Measurements from ENCODE around the gene SIAH2. TPM values are rescaled to one million over a fixed set of nuclear protein-coding genes. Genes with fewer than 3 reads are reported as not detected.

The SIAH2 gene
- total and polyA plus RNA-seq, 9 of the 15 experiments (the other 6 are each of a cell fraction or from before 2014, with no cell fraction given), result 4.8 to 39.0 (median 29.9) TPM

- TF ChIP-seq ZBTB1 (CRISPR knock-in tag; IDR thresholded peaks at IDR 0.05; ENCODE audit: borderline replicate concordance, low read depth) (no peak), SRSF3 (IDR thresholded peaks at IDR 0.05; ENCODE audit: insufficient read depth, low read length) (no peak), MYBL2 (IDR thresholded peaks at IDR 0.05; ENCODE audit: low read depth) (no peak), MYBL2 (CRISPR knock-in tag; IDR thresholded peaks at IDR 0.05; ENCODE audit: borderline replicate concordance) (no peak)
Observed at GRCh38 chr3:150743508-150743907, 19.5 kb downstream of the SIAH2 start (continued).

GRCh38 chr3:150742679-150743078 lies 20.3 kb downstream of the SIAH2 start:
- TF ChIP-seq JUN (IDR thresholded peaks at IDR 0.05; ENCODE audit: borderline replicate concordance, low read depth, low read length) (no peak), JUN (CRISPR knock-in tag; IDR thresholded peaks at IDR 0.05; ENCODE audit: borderline replicate concordance) (no peak), ZNF282 (CRISPR knock-in tag; IDR thresholded peaks at IDR 0.05) (no peak), MNT (conservative IDR thresholded peaks at IDR 0.05) (no peak), MXI1 (IDR thresholded peaks at IDR 0.05; ENCODE audit: low read depth, low read length) (no peak), ZNF766 (CRISPR knock-in tag; conservative IDR thresholded peaks at IDR 0.05) (no peak), L3MBTL2 (IDR thresholded peaks at IDR 0.05) (no peak), GTF2A2 (tag; IDR thresholded peaks at IDR 0.05) (no peak), NKRF (IDR thresholded peaks at IDR 0.05; ENCODE audit: borderline replicate concordance) (no peak), TBL1XR1 (IDR thresholded peaks at IDR 0.05; ENCODE audit: low read length in 2 of 2) (no peak), SMAD1 (IDR thresholded peaks at IDR 0.05; ENCODE audit: low read depth, low read length, partially characterized antibody) (no peak), ZBTB43 (CRISPR knock-in tag; IDR thresholded peaks at IDR 0.05) (no peak)
- Histone ChIP-seq H2AFZ (ENCODE audit: low read depth, low read length) (no peak overlapping the region), H3K4me2 (ENCODE audit: insufficient read depth, low read length) (no peak overlapping the region), H3K27me3 (ENCODE audit: control insufficient read depth in 2 of 2, insufficient read depth in 2 of 2, low read length in 2 of 2) (no peaks in the 10 kb centered on the region), H4K20me1 (replicated peaks; ENCODE audit: control insufficient read depth, insufficient read depth, low read length) (peaks cover 4% of the 10 kb centered on the region; the same call in 1 of the 2 replicates), H3K36me3 (ENCODE audit: control insufficient read depth, insufficient read depth, low read length) (peaks cover 27% of the 10 kb centered on the region), H3K9me3 (replicated peaks; ENCODE audit: control insufficient read depth, insufficient read depth, low read depth, low read length) (no peaks in the 10 kb centered on the region), H3K4me3 (no peak overlapping the region), H3K9ac (ENCODE audit: insufficient read depth in 1 of 2, low read depth in 2 of 2, low read length in 2 of 2) (no peak overlapping the region), H3K9me1 (ENCODE audit: control insufficient read depth, insufficient read depth, low read length) (no peaks in the 10 kb centered on the region), H3K27ac (ENCODE audit: extremely low read depth, low read depth, low read length) (no peak overlapping the region), H3K4me1 (replicated peaks in 1 of 2; ENCODE audit: control insufficient read depth in 2 of 2, insufficient read depth in 2 of 2, low read length in 2 of 2) (peaks cover 19 to 47% of the 10 kb centered on the region in 2 experiments), H3K79me2 (ENCODE audit: control insufficient read depth, insufficient read depth, low read length) (peaks cover 64% of the 10 kb centered on the region)
- FAIRE-seq, result no peak
- POLR2A ChIA-PET, result interaction anchor here (0.7 to 0.9 kb wide), 3 partner anchors 18 to 83 kb away, joined by 3 read pairs; no protein-coding TSS in a partner anchor
- no peak for DNase-seq (ENCODE audit: extremely low read depth in 1 of 4, low spot score in 3 of 4)
- WGBS (ENCODE audit: insufficient coverage, low coverage, missing lambda C conversion rate), result 94% methylated on average over 4 of the region's 4 CpGs
- no TSS peak for BruUV-seq (replicated peaks)
- CTCF ChIA-PET (ENCODE audit: low intra/inter-chr PET ratio), result no interaction called here
- intact Hi-C loops (cut with micrococcal nuclease) (no loop called here), in situ Hi-C loops (cut with MboI) (no loop called here)
- no peak for ATAC-seq
